Neural progenitor cell (in vitro differentiated cells): ENCODE data around the gene IL10RA.
"Not testable (repeated sequence)": the region's sequence is repeated elsewhere in the genome, so short reads cannot be mapped to it uniquely, and the experiment has no call there.

Experiments
- CTCF ChIP-seq: fragments of 200-600 bp; sonication (generic); IDR thresholded peaks from 2 replicates; pipeline ENCODE4 v1.5.1; 2017; ENCODE audit warnings: antibody characterized with exemption, mild to moderate bottlenecking
- EZH2 ChIP-seq: fragments of 200-600 bp; sonication (generic); IDR thresholded peaks from 2 replicates; pipeline ENCODE4 v1.6.1; 2017; ENCODE audit warnings: antibody characterized with exemption, mild to moderate bottlenecking, moderate library complexity

DNA sequence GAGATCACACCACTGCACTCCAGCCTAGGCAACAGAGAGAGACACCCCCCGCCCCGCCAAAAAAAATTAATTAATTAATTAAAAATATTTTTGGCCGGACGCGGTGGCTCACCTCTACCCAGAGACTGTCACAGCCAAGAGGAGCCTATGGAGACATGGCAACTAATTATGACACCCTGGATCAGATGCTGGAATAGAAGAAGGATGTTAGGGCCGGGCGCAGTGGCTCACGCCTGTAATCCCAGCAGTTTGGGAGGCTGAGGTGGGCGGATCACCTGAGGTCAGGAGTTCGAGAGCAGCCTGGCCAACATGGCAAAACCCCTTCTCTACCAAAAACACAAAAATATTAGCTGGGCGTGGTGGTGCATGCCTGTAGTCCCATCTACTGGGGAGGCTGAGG is 37.7 kb upstream of the IL10RA start:
- TF ChIP-seq CTCF, EZH2: not testable (repeated sequence)
